Stimulated activated CD8-positive, alpha-beta memory T cell treated with anti-CD3 and anti-CD28 coated beads, Interleukin-12 subunit alpha, Interleukin-12 subunit beta, amount 100 ng/mL, for 4 hours (primary cell): ENCODE data around the gene SLC6A8.
A peak's percentile ranks its signal among the peaks of the same experiment; 100 is the strongest.

Source experiments
- DNase-seq: peaks from one replicate; pipeline ENCODE4 v3.0.0-alpha.2; 2020; ENCODE audit warnings: low read depth

SLC6A8 gene

DNA sequence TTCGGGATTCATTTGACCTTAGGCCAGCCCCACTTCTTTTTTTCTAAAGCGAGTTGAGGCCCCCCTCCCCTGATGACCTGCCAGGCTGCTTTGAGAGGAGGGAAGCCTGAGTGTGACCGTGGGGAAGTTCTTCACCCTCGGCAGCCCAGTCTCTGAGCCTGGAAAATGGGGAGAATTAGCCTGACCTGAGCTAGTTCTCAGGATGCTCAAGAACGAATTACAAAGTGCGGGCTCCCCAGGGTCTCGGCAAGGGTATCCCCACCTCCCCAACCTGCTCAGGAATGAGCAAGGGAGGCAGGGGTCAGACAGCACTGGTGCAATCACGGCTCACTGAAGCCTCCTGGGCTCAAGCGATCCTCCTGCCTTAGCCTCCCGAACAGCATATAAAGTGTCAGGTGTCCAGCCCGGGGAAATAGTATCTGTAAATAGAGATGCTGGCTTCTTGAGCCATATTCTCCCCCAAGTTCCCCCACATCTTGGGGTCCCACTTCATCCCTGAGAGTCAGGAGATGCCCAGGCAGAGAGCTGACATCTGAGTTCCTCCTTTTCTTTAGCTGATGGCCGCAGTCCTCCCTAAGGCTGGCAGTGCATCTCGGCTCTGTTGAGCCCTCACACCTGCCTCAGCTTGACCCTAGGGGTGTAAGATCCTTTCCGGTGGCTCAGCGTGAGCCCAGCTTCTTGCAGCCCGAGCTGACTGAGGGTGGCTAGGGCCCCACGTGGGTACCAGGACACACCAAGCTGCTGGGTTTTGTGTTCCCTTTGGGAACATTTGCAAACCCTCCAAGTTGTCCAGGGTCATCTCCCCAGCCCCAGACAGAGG is 39.2 kb upstream of the SLC6A8 start:
- no peak for DNase-seq

DNA sequence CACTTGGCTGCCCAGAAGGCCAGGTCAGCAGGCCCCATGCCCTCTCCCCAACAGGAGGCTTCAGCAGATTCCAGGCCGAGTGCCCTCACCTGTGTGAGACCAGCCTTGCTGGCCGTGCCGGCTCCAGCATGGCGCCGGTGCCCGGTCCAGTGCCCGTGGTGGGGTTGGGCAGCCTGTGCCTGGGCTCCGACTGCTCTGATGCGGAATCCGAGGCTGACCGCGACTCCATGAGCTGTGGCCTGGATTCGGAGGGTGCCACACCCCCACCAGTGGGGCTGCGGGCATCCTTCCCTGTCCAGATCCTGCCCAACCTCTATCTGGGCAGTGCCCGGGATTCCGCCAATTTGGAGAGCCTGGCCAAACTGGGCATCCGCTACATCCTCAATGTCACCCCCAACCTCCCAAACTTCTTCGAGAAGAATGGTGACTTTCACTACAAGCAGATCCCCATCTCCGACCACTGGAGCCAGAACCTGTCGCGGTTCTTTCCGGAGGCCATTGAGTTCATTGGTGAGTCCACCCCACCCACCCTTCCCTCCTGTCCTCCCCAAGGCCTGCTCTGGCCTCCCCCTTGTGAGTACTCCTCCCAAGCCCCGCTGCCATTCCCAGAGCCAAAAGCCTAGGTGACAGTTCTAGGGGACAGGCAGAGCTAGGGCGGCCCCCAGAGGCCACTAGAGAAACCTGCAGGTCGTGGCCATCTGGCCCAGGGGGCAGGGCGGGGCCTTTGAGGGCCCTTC is 38.4 kb upstream of the SLC6A8 start:
- DNase-seq, result no peak

DNA sequence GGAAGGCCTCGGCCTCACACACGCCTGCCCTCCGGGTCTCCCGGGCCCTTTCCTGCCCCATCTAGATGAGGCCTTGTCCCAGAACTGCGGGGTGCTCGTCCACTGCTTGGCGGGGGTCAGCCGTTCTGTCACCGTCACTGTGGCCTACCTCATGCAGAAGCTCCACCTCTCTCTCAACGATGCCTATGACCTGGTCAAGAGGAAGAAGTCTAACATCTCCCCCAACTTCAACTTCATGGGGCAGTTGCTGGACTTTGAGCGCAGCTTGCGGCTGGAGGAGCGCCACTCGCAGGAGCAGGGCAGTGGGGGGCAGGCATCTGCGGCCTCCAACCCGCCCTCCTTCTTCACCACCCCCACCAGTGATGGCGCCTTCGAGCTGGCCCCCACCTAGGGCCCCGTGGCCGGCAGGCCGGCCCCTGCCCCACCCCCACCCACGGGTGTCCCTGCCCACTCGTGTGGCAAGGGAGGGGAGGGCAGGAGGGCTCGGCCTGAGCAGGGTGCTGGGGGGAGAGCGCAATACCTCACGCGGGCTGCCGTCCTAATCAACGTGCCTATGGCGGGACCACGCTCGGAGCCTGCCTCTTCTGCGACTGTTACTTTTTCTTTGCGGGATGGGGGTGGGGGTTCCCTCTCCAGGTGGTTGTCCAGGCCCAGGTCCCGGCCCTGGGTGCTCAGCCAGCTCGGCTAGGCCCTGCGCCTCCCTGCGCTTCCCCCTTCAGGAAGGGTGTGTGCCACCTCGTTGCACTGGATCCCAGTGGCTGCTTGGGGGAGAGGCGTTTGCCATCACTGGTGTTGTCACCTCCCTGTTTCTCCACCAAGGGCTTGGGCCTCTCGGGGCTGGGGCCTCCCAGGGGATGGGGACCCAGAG is 37.6 kb upstream of the SLC6A8 start:
- DNase-seq, result no peak

DNA sequence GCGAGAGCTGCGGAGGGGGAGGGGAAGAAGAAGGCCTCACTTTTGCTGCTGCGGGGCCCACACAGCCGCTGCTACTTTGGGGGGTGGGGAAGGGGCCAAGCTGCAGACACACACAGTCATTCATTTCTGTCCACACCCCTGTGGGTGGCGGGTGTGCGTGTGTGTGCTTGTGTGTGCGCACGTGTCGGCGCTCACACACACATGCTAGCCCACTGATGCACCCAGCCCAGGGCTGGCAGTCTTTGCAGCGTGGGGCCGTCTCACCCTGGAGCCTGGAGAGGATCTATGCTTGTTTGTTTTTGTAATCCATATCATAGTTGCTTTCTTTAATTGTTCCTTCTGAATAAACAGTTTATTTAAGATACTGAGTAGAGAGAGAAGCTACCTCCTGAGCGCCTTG is 36.8 kb upstream of the SLC6A8 start:
- DNase-seq, result no peak

DNA sequence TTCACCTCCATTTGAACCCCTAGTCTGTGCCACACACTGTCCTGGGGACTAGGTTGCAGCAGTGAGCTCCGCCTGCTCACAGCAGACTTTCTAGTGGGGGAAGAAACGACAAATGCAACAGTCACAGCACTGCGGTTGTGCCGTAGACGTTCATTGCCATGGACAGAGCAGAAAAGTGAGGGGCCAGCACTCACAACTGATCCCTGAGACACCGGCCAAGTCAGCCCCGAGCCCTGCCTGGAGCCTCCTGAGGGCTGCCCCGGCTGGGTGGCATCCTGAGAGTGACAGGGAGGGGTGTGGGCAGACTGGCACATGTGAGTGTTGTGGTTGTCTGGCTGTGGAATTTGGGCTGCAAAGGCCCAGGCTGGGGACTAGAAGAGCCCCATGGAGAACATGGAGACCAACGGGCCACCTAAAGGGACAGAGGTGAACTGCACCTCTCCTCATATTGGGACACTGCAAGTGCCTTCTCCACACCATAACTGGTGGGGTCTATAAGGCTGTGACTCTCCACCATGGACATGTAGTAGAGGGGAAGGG is 36.1 kb upstream of the SLC6A8 start:
- no peak for DNase-seq

DNA sequence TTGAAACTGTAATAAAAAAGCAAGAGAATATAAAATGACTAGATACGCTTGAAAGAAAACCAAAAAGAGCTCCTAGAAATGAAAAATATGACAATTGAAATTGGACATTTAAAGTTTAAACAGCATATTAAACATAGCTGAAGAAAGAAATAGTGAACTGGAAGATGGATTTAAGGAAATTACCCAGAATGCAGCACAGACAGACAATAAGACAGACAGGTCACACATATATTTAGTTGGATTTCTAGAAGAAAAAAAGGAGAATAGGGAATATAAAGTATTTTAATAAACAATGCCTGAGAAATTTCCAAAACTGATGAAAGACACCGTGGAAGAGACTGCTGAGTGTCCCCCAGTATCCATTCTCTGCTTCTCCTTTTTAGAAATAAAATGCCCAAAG is 34.2 kb upstream of the SLC6A8 start:
- DNase-seq, result no peak

DNA sequence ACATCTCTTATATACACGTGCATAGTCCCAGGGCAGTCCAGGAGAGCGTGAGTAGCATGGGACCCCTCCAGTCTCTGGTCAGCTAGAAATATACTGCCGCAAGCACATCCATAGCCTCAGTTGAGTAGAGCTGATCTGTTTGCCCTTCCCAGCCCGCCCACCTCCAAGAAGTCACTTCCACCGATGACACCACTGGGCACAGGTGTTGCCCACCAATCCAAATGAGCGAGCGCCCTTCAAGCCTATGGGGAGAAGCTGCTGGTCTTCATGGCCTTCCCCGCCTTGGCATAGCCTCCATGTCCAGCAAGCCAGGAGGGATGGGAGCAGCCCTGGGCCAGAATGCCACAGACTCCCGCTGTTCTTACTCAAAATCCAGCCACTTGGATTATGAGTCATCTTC is 30.6 kb upstream of the SLC6A8 start:
- DNase-seq, result no peak

DNA sequence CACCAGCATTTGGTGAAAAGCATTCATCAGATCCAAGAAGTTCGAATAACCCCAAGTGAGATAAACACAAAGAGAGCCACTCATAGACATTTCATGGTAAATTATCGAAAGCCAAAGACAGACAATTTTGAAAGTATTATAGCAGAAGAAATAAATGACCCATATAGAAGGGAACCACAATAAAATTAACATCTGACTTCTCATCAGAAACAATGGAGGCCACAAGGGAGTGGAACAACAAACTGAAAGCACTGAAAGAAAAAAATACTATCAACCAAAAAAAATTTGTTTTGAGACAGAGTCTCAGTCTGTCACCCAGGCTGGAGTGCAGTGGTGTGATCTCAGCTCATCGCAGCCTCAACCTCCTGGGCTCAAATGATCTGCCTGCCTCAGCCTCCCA is 28.5 kb upstream of the SLC6A8 start:
- no peak for DNase-seq

DNA sequence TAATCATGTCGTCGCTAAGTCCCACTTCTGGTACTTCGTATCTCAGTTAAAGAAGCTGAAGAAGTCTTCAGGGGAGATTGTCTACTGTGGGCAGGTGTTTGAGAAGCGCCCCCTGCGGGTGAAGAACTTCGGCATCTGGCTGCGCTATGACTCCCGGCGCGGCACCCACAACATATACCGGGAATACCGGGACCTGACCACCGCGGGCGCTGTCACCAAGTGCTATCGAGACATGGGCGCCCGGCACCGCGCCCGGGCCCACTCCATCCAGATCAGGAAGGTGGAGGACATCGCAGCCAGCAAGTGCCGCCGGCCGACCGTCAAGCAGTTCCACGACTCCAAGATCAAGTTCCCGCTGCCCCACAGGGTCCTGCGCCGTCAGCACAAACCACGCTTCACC is 25.5 kb upstream of the SLC6A8 start:
- DNase-seq, result no peak

DNA sequence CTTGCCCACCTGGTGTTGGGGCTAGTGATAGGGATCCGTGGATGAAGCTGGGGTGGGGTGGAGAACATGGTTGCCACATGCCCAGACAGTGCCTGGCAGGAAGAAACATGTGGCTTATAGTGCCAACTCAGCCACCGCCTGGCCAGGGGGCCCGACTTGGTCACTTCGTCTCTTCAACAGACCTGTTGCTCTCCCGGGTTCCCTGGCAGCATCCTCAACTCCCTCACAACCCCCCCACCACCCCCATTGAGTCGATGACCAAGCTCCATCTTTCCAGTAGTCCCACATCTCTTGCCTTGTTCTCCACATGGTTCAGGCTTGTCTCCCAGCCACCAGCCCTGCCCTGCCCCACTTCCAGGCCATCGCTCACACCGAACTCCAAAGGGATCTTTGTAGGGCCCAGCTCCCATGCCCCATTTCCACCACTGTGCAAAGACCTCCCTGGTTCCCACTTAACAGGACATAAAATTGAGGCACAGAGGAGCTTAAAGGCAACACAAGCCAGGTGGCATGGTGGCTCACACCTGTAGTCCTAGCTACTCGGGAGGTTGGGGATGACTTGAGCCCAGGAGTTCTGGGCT is 21.9 kb upstream of the SLC6A8 start:
- DNase-seq, result no peak

DNA sequence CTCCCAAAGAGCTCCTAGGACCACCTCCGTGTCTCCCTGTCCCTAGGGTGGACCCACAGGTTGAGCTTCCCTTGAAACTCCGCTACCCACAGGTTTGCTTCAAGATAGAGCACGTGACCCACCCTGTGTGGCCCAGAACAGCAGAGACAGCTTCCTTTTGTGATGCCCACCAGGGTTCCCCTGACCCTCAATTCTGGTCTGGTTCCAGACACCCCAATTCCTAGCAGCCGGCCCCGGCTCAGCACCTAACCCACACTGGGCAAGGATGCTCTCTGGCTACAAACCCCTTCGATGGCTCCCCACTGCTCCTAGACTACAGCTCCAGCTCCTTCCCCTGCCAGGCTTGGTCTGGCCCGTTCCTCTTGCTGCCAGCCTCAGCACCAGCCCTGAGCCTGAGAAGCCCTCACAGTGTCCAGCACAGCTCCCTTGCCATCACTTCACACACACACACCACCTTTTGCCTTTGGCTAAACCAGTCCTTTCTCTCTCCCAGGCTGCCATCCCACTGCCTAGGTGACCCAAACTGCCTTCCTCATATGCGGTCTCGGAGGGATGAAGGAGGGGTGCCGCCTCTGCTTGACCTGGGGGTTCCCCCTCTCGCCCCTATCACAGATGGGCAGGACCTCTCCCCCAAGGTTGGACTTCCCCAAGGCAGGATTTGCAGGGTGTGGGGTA is 20.3 kb upstream of the SLC6A8 start:
- DNase-seq, result no peak

DNA sequence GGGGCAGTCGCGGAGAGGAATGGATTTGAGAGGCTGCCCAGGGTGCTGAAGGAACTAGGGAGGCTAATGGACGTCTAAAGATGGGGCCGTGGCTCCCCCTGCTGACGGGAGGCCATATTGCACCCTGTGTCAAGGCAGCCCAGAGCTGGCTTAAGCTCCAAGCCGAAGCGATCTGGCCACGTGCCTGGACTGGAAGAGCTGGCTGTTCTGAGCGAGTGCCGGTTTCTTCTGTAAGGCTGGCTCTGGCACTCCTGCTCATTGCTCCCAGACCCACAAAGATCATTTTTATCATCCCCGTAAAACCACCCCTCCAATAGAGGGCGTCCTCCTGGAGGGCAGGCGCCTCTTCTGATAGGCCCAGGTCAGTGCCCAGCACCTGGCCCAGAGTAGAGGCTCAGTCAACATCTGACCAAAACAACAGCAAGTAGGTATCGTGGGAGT is 19.8 kb upstream of the SLC6A8 start:
- DNase-seq, result peak; percentile 49

DNA sequence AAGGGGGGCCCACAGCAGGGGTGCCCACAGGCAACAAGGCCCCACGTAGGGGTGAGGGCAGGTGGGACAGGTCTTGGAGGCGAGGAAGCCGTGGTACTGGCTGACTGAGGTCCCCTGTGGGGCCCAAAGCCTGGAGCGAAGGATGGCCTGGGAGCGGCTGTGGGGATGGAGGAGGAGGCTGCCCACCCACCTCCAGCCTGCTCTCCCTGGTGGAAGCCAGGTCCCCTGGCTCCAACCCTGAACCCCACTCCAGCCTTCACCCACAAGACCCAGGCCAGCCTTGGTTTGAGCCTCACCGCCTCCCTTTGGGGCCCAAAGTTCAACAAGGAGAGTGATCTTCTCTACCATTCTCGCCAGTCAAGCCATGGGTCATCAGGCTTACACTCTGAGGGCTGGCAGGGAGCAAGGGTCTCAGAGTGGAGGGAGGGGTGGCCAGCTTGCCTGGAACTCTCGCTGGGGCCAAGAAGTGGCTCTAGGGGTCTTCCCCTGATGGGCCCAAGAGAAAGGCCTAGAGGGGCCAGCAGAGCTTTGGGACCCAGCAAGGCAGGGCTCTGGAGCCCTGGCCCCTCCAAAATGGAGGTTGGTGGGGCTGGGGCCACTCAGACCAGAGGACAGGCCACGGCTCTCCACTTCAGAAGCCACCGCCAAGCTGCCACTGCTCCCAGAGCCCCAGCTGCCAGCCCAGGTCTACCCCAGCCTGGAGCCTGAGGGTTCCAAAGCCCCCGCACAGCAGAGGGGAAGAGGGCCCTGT is 19.1 kb upstream of the SLC6A8 start:
- DNase-seq, result no peak

DNA sequence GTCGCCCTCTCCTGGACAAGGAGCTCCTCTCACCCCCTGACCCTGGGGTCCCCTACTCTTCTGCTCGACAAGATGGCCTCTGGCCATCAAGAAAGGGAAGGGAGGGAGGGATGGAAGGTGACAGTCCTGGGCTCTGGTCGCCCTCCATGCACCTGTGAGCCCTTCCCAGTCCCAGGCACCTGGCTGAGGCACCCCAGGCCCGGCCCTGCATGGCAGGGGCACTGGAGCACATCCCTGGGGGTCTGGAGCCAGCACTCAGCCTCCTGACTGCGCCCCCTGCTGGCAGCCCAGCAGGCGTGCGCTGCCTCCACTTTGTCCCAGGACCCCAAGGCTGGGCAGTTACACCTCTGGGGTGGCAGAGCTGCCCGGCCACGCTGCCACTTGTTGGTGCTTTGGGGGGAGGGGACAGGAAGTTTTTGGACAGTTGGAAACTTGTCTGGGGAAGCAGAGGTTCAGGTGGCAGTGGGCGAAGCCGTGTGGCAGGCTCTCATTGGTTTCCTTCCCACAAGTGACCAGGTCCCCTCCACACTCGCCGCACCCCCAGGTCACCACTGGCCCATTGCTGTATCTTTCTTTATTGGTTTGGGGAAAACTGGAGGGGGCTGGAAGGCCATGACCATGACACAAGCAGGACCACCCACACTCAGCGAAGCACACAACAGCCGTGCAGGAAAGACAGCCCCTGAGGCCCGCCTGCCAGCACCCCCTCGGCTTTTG is 18.4 kb upstream of the SLC6A8 start:
- DNase-seq, result no peak

DNA sequence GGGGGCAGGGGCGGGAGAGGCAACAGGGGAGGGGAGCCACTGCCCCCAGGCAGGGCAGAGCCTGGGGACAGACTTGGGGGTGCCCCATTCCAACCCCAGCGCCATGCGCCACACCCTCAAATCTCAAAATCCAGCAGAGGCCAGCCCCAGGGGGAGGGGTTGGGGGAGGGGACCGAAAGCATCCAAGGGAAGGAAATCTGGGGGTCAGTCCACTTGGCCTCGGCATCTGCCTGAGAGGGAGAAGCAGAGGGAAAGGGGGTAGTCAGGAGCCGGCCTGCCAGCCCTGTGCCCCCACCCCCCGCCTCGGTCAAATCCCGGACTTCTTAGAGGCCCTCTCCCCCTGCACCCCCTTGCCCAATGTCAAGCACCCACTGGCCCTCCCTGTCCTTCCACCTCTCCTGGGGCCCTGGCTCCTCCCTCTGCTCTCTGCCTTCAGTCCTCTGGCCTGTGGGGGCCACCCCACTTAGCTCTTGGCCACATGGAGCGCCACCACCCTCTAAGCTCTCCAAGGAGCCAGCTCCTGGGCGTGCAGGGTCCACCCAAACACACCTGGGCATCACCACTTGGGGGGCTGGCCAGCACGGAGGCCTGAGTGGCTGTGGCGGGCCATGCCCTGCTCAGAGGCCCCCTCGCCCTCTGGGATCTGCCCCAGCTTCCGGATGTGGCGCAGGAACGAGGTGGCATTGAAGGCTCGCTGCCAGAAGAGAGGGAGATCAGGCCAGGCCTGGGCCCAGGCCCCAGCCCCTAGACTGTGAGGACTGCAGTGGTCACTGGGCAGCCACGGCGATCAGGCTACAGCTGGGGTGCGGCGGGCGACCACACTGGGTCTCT is 17.6 kb upstream of the SLC6A8 start:
- no peak for DNase-seq

DNA sequence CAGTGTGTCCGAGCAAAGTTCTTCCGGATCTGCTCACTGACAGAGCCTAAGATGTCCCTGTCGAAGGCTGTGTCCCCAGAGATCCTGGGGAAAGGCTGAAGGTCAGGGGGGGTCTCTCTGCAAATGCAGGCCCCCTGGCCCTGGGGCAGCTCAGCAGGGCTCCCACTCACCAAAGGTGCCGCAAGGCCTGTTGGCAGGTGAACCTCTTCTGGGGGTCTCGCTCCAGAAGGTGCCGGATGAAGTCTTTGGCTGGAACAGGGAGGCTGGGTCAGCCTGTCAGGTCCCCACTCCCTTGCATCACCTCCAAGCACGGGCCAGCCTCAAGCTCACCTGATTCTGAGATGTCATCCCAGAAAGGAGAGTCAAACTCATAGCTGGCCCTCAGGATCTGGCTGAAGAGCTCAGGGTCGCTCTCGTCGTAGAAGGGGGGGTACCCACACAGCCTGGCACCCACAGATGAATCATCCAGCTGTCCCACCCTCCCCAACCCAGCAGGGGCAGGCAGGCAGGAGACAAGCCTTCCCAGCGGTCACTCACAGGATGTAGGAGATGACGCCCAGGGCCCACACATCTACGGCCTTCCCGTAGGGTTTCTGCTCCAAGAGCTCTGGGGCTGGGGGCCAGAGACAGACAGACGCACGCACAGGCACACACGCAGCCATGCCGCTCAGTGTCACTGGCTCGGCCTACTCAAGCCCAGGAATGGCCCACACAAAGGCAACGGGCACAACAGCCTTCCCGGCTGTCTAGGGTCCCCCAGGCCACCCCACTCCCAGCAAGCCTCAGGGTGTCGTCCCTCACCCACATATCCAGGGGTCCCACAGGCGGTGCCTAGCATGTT is 16.8 kb upstream of the SLC6A8 start:
- DNase-seq, result no peak

DNA sequence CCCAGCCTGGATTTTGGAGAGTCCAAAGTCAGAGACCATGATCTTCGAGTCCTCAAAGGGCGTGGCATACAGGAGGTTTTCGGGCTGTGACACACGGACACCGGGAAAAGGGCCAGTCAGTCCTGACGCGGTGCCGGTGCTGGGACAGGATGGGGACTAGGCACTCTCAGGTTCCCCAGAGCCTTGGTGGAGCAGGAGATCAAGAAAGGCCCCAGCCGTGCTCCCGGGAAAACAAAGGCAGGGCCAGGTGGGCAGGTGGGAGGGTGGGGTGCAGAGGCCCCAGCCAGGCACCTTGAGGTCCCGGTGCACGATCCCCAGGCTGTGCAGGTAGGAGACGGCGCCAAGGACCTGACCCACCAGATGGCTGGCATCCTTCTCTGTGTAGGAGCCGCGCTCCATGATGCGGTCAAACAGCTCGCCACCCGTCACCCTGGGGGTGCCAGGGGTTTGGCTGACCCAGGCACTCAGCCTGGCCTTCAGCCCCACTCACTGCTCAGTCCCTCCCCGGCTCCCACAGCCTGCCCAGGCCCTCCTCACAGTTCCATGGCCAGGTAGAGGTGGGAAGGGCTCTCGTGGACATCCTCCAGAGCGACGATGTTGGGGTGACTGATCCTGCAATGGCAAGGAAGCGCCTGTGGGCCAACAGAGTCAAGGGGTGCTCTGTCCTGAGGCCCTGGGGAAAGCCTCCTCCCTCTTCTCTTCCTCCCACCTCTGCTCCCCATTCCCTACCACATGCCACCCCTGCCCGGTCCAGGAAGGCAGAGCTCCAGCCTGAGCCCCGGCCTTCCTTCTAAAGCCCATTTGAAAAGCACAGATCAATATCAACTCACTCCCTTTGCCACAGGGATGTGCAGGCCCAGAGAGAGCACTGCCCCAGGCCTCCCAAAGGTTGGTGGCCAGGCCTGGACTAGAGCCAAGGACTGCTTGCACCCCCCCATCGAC is 15.9 kb upstream of the SLC6A8 start:
- DNase-seq, result no peak
